Measurements from ENCODE around the gene ELP4.

- no peak for TF ChIP-seq CTCF (conservative IDR thresholded peaks at IDR 0.05; ENCODE audit: low read depth, low read length)
- TF ChIP-seq EZH2phosphoT487 (IDR thresholded peaks at IDR 0.05; ENCODE audit: borderline replicate concordance, low read length) = no peak
- no peak for TF ChIP-seq EZH2 (IDR thresholded peaks at IDR 0.05; ENCODE audit: low read length, unreplicated experiment)
Observed at GRCh38 chr11:31542862-31543261, 33.3 kb downstream of the ELP4 start.

Measured in PC-3 (cell line).